Activated CD4-positive, alpha-beta T cell treated with anti-CD3 and anti-CD28 coated beads, Interleukin-2, amount 50 U/mL, for 16 hours (primary cell): ENCODE results near the gene SFSWAP.
"Not testable (repeated sequence)": the region's sequence is repeated elsewhere in the genome, so short reads cannot be mapped to it uniquely, and the experiment has no call there.

ENCODE experiments used
- DNase-seq: peaks from one replicate; pipeline ENCODE4 v3.0.0-alpha.2; 2020

Gene SFSWAP

GRCh38 chr12:131794061-131794460, 83.2 kb downstream of the SFSWAP start:
- no peak for DNase-seq

- DNase-seq = no peak
These were observed 83.7 kb downstream of the SFSWAP start for GRCh38 chr12:131794573-131794972.

GRCh38 chr12:131795064-131795463, 84.2 kb downstream of the SFSWAP start:
- no peak for DNase-seq

DNA sequence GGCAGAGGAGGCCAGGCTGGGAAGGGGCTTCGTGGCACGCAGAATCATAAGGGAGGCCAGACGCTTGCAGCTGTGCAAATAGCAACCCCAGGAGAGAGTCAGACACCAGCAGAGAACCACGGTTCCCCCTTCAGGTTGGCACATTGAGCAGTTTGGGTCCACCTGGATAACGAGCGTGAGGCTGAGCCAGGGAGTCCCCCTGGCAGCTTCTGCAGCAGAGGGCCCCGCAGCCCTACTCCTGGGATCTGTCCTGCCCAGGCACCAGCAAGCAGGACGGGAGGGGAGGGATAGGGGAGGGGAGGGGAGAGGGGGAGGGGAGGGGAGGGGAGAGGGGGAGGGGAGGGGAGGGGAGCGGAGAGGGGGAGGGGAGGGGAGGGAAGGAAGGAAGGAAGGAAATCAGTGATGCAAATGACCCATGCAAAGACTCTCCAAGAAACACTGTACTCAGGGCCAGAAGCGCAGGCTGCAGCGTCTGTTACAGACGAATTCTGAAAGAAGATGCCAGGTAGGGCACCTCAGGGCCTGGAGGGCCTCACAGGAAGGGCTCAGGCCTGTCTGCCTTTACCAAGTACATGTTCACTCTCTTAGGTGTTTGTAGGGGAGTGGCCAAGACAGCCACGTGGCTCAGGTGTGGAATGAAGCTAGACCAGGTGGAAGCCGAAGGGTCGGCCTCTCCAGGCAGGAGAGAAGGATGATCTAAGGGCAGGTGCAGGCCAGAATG, 85.0 kb downstream of the SFSWAP start:
- DNase-seq = no peak

DNA sequence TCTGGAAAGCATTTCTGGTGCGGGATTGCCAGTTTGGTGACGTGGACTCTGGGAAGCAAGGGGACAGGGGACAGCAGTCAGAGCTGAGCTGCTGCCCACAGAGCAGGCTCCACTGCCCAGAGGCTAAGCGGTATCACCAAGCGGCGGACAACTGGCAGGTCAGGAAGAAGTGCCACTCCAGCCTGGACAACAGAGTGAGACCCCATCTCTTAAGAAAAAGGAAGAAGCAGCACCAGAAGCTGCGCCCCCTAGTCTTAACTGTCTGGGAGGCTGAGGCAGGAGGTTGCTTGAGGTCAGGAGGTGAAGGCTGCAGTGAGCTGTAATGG, 85.5 kb downstream of the SFSWAP start:
- DNase-seq = no peak

DNA sequence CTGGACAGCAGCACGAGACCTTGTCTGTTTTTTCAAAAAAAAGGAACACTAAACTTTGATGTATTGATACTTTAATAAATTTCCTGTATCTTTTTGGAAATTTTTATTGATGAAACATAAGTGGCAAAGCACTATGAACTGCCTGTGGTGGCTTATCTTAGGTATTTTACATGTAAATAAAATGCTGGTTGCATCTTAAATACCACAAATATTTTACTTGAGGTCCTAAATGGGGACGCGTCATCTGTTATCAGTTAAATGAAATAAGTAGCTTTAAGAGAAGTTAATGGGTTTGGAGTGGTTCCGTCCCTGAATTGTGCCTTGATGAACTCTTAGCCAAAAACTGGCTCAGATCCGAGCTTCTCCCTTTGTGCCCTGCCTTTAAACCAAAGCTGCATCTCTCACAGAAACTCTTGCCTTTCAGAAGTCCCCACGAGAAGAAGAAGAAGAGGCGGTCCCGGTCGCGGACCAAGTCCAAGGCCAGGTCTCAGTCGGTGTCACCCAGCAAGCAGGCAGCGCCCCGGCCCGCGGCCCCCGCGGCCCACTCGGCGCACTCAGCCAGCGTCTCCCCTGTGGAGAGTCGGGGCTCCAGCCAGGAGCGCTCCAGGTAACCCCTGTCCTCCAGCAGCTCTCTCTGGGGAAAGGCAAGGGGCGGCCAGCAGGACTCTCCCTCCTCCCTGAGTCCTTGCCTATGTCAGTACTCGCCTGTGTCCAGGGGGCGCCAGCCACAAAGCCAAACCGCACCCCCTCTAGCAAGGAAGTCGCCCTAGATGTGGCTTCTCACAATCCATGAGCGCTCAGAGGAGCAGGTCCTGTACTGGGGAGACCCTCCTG, 86.1 kb downstream of the SFSWAP start:
- DNase-seq = no peak

- no peak for DNase-seq
These were observed 86.7 kb downstream of the SFSWAP start for GRCh38 chr12:131797588-131797934.

DNA sequence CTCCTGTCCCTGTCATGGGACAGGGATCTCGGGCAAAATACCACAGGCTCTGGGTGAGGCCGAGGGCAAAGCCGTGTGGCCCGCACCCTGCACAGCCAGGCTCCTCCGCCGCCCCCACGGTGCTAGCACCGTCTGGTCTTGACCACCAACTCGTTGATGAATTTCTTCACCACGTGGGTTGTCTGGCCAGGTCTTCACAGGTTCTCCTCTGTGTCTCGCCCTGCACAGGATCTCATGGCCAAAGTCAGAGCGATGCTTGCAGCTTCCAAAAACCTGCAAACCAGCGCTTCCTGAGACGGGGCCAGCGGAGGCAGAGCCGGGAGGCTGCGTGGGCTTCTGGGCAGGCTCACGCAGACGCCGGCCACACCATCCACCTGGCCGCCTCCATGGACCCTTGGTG, 88.3 kb downstream of the SFSWAP start:
- no peak for DNase-seq

- DNase-seq = no peak
These were observed 89.1 kb downstream of the SFSWAP start for GRCh38 chr12:131799828-131800593.

- no peak for DNase-seq
These were observed 89.8 kb downstream of the SFSWAP start for GRCh38 chr12:131800594-131801135.

- no peak for DNase-seq
These were observed 90.5 kb downstream of the SFSWAP start for GRCh38 chr12:131801254-131801866.

- no peak for DNase-seq
These were observed 93.2 kb downstream of the SFSWAP start for GRCh38 chr12:131803961-131804521.

- DNase-seq = no peak
These were observed 94.5 kb downstream of the SFSWAP start for GRCh38 chr12:131805421-131805820.

DNA sequence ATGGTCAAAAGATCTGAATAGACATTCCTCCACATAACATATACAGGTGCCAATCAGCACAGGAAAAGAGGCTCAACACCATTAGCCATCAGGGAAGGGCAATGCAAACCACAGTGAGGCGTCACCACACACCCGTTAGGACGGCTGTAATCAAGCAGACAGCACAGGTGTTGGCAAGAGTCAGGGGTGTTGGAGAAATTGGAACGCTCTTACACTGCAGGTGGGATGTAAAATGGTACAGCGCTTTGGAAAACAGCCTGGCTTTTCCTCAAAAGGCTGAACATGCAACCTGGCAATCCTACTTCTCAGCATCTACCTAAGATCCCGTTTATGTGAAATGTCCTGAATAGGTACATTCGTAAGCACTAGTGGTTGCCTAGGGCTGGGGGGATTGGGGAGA, 95.8 kb downstream of the SFSWAP start:
- DNase-seq = no peak

DNA sequence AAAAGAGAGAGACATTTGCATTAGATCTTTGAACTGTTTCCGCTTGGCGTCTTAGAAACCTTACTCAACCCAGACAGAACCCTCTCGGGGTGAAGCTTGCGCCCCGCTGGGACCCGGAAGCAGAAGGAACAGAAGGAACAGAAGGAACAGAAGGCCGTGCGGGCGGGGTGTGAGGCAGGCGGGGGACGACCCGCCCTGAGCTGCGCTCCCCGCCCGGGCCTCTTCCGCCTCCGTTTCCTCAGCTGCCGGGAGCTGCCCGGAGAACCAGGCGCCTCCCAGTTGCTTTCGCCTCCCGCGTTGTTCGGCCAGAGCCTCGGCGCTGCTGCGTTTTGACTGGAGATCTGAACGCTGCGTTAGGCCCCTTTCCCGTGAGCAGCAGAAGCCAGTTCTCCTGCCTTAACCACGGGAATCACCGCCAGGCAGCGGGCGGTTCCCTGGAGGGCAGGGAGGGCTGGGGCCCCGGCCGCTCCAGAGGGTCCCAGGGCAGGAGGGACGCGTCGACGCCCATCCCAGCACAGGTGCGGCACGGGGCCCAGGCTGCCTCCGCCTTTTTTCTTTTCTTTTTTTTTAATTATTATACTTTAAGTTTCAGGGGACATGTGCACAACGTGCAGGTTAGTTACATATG, 98.0 kb downstream of the SFSWAP start:
- peak; percentile 63 for DNase-seq

DNA sequence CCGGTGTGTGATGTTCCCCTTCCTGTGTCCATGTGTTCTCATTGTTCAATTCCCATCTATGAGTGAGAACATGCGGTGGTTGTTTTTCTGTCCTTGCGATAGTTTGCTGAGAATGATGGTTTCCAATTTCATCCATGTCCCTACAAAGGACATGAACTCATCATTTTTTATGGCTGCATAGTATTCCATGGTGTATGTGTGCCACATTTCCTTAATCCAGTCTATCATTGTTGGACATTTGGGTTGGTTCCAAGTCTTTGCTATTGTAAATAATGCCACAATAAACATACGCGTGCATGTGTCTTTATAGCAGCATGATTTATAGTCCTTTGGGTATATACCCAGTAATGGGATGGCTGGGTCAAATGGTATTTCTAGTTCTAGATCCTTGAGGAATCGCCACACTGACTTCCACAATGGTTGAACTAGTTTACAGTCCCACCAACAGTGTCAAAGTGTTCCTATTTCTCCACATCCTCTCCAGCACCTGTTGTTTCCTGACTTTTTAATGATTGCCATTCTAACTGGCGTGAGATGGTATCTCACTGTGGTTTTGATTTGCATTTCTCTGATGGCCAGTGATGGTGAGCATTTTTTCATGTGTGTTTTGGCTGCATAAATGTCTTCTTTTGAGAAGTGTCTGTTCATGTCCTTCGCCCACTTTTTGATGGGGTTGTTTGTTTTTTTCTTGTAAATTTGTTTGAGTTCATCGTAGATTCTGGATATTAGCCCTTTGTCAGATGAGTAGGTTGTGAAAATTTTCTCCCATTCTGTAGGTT, 98.8 kb downstream of the SFSWAP start:
- not testable (repeated sequence) for DNase-seq

DNA sequence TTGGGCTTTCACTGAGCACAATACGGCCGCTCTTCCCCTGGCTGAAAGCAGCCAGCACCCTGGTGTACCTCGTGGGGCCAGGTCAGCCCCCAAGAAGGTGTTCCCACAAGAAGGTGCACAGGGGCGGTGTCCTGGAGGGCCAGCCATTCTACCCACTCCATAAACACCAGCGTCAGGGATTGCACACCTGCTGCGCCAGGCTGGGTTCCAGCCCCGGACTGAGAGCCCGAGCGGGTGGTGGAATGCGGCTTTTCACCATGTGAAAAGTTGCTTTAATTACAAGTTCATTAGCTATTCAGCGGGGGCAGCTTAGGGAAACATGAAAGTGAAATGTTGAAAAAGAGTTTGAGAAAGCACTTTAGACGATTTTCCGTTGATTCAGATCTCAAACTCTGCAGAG, 99.8 kb downstream of the SFSWAP start:
- no peak for DNase-seq

- no peak for DNase-seq
These were observed 104.2 kb downstream of the SFSWAP start for GRCh38 chr12:131815131-131815530.

- no peak for DNase-seq
These were observed 105.6 kb downstream of the SFSWAP start for GRCh38 chr12:131816495-131816894.

GRCh38 chr12:131817241-131817640, 106.4 kb downstream of the SFSWAP start:
- no peak for DNase-seq

DNA sequence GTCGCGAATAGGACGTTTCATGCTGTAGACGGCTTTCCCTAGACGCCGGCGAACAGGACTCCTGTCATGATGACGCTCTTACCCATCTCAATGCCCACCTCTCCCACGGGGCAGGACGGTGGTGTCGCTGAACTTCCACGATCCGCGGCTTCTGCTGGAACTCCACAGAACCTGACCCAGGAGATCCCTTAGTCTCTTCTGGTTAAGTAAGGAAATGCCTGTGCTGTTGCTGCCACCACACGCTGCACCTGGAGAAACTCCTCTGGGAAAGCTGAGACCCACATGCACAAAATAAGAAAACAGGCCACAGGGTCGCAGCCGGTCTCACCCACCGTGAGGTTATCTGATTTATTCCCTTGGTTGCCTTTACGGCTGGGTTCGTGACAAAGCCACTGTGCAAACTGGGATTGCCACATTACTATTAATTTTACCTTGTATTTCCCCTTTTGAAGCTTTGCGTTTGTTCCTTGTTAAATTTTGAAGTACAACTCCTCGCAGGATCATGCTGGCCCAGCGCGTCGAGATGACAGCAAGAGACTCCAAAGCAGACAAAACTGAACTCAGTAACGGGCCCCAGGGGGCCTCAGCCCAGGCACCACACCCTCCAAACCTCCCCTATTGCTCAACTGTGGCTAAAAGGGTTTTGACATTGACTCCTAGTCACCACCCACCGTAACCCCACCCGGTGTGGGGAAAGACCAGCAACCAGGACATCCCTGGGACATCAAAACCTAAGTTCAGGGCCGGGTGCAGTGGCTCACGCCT, 108.1 kb downstream of the SFSWAP start:
- DNase-seq = no peak
